Lower leg skin (tissue), 3 donors: ENCODE measurements around the gene TBC1D22A.

Experiments
- POLR2A ChIP-seq, 2 donors: fragments of 450-650 bp; IDR thresholded peaks; one replicate each; pipeline ENCODE4 v1.6.1; 2016 to 2017; ENCODE audit warnings: antibody characterized with exemption in 2 of 2, mild to moderate bottlenecking in 1 of 2, moderate library complexity in 1 of 2
- TF ChIP-seq, protein P1 (sequence below), 3 donors: fragments of 450-650 bp; IDR thresholded peaks; one replicate each; pipeline ENCODE4 v1.5.1; 2016; ENCODE audit warnings: antibody characterized with exemption in 3 of 3, mild to moderate bottlenecking in 3 of 3, moderate library complexity in 2 of 3

DNA sequence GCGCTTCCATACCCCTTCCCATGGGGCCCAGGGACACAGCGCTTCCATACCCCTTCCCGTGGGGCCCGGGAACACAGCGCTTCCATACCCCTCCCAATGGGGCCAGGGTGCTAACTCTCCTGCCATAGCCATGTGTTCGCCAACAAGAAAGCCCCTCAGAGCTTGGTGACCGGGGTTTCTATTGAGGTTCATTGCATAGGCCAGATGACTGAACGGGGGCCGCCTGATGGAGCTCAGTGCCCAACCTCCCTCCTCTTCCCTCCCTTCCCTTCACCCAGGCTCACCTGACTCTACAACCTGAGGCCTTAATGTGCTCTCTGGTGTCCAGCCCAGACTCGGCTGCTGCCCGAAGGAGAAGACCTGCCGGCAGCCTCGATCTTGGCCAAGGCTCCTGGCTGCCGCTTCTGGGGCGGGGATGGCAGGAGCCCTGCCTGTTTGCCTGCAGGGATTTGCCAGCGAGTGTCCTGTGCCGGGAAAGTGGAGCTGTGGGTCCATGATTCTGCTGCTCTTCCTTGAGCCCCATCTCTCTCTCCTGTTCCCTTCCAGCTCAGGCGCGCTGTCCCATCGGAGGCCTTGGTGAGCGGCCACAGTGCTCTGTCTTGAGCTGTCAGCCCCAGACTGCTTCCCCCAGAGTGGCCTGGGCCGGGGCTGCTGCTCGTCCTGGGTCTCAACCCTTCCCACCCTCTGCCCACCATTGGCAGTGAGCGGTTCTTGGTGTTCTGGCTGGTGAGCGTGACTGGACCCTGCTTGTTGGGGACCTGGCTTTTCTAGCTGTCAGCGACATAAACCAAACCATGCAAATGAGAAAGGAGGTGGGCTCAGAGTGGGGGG is 267.0 kb downstream of the TBC1D22A start:
- TF ChIP-seq POLR2A (IDR thresholded peaks at IDR 0.05): no peak
- TF ChIP-seq, protein P1, sequence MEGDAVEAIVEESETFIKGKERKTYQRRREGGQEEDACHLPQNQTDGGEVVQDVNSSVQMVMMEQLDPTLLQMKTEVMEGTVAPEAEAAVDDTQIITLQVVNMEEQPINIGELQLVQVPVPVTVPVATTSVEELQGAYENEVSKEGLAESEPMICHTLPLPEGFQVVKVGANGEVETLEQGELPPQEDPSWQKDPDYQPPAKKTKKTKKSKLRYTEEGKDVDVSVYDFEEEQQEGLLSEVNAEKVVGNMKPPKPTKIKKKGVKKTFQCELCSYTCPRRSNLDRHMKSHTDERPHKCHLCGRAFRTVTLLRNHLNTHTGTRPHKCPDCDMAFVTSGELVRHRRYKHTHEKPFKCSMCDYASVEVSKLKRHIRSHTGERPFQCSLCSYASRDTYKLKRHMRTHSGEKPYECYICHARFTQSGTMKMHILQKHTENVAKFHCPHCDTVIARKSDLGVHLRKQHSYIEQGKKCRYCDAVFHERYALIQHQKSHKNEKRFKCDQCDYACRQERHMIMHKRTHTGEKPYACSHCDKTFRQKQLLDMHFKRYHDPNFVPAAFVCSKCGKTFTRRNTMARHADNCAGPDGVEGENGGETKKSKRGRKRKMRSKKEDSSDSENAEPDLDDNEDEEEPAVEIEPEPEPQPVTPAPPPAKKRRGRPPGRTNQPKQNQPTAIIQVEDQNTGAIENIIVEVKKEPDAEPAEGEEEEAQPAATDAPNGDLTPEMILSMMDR (IDR thresholded peaks at IDR 0.05): no peak
